Measurements from ENCODE around the gene VEGFA.

DNA sequence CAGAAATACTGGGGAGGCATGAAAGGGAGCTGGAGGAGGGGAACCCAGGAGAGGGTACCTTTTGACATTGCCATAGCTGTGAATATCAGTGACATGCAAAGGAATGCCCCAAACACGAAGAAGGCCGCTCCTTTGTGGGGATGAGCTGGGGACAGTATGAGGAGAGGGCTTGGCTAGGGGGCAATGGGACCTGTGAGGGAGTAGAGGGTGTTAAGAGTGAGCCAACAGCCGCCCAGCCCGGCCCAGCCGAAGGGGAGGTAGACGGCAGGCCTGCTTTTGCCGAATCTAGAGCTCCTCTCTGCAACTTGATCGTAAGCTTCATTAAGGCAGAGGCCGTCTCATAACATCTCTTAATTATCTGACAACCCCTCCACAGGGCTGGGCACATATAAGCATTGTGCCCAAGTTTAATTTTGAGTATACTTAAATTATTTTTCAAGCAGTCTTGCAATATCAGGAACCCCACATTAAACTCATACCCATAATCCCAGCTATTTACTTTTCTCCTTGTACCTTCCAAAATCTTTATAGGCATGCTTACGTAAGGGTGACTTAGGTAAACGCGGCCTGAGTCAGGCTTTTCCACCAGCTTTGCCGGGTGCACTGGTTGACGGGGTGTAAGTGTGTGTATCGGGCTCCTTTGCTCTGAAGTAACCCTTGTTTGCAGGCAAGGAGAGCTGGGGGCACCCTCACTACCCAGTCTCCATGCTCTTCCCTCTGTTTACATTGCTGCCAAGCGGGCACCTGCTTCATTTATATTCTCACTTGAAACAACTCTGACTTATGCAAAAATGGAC, 24.9 kb upstream of the VEGFA start:
- TF ChIP-seq, protein P1, sequence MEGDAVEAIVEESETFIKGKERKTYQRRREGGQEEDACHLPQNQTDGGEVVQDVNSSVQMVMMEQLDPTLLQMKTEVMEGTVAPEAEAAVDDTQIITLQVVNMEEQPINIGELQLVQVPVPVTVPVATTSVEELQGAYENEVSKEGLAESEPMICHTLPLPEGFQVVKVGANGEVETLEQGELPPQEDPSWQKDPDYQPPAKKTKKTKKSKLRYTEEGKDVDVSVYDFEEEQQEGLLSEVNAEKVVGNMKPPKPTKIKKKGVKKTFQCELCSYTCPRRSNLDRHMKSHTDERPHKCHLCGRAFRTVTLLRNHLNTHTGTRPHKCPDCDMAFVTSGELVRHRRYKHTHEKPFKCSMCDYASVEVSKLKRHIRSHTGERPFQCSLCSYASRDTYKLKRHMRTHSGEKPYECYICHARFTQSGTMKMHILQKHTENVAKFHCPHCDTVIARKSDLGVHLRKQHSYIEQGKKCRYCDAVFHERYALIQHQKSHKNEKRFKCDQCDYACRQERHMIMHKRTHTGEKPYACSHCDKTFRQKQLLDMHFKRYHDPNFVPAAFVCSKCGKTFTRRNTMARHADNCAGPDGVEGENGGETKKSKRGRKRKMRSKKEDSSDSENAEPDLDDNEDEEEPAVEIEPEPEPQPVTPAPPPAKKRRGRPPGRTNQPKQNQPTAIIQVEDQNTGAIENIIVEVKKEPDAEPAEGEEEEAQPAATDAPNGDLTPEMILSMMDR (IDR thresholded peaks at IDR 0.05): no peak
- no peak for TF ChIP-seq POLR2AphosphoS5 (IDR thresholded peaks at IDR 0.05; ENCODE audit: insufficient read depth in 1 of 2, low read depth in 1 of 2)
- TF ChIP-seq POLR2A (IDR thresholded peaks at IDR 0.05): no peak

All from vagina (tissue), 2 donors.